Adrenal gland (tissue), 5 donors: ENCODE measurements around the gene TEX54.

ENCODE experiments used
- POLR2A ChIP-seq, 2 donors: fragments of 450-650 bp; IDR thresholded peaks; one replicate each; pipeline ENCODE4 v1.6.1; 2017; ENCODE audit warnings: antibody characterized with exemption in 2 of 2, mild to moderate bottlenecking in 2 of 2, moderate library complexity in 1 of 2
- TF ChIP-seq, protein P1 (sequence below), 6 experiments: fragments of 450-650 bp in 4 of 6; fragments of 200-600 bp in 2 of 6; sonication (generic) in 1 of 6; IDR thresholded peaks; 1 replicate in 5 of 6; 2 replicates in 1 of 6; pipeline versions ENCODE4 v1.5.1 to v1.8.0; 2016 to 2021; ENCODE audit warnings: antibody characterized with exemption in 6 of 6, mild to moderate bottlenecking in 2 of 6, moderate library complexity in 1 of 6
- donor health status: DM: no; HTN: no; CAD: no.

DNA sequence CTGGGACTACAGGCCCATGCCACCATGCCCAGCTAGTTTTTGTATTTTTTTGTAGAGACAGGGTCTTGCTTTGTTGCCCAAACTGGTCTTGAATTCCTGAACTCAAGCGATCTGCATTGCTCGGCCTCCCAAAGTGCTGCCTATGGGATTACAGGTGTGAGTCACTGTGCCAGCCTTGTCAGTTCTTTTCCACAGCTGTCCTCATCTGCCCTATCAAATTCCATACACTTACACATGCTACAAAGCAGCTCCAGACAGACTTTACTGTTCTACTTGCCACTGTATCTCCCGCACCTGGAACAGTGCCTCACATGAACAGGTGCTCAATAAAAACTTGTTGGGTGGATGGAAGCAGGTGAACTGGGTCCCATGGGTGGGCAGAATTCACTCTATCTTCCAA lies 9.0 kb downstream of the TEX54 start:
- TF ChIP-seq, protein P1, sequence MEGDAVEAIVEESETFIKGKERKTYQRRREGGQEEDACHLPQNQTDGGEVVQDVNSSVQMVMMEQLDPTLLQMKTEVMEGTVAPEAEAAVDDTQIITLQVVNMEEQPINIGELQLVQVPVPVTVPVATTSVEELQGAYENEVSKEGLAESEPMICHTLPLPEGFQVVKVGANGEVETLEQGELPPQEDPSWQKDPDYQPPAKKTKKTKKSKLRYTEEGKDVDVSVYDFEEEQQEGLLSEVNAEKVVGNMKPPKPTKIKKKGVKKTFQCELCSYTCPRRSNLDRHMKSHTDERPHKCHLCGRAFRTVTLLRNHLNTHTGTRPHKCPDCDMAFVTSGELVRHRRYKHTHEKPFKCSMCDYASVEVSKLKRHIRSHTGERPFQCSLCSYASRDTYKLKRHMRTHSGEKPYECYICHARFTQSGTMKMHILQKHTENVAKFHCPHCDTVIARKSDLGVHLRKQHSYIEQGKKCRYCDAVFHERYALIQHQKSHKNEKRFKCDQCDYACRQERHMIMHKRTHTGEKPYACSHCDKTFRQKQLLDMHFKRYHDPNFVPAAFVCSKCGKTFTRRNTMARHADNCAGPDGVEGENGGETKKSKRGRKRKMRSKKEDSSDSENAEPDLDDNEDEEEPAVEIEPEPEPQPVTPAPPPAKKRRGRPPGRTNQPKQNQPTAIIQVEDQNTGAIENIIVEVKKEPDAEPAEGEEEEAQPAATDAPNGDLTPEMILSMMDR (IDR thresholded peaks at IDR 0.05), result no peak
- no peak for TF ChIP-seq POLR2A (IDR thresholded peaks at IDR 0.05)
